NCI-H2107 (cell line): ENCODE results near the gene MANSC4.

Experiments used
- DNase-seq: peaks from one replicate; lab custom pipeline; 2025; lab: John Stamatoyannopoulos, UW

The MANSC4 gene

DNA sequence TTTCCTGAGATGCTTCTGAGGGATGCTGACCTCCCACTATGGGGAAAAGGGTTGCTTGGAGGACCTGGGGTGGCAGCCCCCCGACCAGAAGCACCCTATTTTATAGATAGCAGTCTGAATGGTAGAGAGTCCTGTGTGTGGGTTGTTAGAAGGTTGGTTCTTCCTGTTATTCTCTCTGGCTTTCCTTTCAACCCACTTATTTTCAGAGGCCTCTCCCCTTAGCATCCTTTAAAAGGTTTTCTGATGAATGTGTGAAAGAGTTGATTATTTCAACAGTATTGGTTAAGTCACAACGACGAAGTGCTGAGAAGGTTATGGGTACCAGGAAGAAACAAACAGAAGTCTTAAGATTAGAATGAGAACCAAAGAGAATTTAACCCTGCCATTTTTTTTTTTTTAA, 20.8 kb upstream of the MANSC4 start:
- DNase-seq = no peak

DNA sequence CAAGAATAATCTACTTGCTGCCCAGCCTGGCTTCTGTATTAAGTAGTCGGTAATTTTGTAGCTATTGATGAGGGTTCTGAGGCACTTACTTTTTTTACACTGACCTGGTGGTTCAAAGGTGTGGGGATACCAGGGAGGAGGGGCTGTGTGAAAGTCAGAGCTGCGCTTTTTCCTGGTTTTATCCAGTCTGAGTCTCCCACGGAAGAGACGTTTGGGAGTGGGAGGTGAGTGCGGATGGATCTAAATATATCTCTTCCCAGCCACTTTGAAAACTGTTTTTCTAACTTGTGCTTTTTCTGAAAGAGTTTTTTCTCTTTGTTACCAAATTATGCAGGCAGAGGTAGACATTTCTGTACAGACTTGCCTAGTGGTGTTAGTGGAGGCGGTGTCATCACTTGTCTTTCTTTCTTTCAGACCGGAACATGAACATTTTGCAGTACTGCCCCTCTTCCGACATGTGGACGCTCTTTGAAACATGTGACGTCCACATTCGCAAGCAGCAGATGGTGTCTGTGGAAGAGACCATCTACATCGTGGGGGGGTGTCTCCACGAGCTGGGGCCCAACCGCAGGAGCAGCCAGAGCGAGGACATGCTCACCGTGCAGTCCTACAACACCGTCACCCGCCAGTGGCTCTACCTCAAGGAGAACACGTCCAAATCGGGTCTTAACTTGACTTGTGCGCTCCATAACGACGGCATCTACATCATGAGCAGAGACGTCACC, 17.4 kb upstream of the MANSC4 start:
- DNase-seq = no peak

- no peak for DNase-seq
Observed at GRCh38 chr12:27796128-27796527, 16.1 kb upstream of the MANSC4 start.

DNA sequence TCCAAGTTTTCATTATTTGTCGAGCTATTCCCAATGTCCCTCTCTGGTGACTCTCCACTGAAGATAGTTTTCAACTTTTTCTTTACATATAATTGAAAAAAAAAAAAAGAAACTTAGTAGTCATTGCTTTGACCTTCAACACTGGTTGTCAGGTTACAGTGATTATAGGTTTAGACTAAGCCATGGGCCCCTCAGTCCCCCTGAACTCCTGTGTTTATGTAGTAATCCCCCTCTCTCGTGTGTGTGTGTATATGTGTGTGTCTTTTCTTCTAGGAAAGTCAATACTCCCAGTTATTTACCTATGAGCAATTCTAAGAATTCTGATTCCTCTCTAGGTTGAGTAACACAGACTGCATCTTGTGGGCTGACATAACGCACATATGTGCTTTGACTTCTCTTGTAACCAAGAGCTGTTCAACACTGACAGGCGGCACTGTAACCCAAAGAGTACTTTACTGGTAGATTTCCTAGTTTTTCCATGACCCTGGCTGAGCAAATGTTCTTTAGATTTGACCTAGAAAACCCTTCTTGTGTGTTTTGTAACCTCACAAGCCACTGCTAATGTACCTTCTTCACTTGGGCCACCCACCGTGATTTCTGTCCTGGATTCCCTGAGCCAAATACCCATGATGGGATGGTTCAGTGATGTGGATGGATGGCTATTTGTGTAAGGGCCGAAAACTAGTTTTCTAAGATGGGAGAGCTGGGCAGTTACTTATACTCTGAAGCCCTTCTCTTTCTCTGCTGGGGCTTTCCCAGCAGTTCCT, 15.0 kb upstream of the MANSC4 start:
- DNase-seq = no peak

GRCh38 chr12:27790179-27790578, 10.1 kb upstream of the MANSC4 start:
- no peak for DNase-seq

DNA sequence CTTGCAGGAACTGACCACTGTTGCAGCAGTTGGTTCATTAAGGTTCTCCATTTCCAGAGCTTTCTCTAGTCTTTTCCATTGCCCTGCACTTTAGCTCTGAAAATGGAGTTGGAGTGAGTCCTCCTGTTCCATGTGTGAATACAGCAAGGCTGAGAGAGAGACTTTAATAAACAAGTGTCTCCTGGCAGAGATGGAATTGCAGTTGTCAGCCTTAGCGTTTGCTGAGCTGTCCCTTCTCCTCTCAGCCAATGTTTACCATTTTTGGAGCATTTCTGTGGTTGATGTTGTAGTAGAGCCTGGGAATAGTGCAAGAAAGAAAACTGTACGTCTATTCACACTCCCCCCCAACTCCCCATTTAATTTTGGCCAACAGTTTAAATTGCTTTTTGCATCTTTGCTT, 7.5 kb upstream of the MANSC4 start:
- DNase-seq = no peak

DNA sequence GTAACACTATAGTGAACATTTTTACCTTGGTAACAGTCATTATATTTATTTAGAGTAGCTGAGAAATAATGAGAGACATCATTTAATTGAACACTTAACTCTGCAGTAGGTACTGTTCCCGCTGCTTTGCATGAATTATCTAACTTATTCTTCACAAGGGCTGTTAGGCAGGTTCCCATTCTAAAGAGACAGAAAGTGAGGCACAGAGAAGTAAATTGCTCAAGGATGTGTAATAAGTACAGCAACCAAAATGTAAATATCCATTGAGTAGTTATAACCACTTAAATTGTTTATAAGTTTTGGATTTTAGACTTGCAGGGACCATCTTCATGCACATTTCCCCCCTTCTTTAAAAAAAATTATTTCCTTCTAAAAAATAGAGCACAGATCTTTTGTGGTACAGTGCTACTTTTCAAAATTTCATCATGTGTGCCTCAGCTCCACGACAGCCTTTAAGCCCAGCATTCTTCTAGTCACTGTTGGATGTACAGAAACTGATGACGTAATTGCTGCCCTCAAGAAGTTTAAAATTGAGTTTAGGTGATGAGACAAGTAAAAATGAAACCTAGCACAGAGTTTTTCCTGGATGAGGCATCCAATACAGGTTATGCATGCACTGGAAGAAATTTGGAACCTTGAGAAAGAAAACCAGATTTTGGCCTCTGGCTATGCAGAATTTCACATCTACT, 6.0 kb upstream of the MANSC4 start:
- DNase-seq = no peak

- no peak for DNase-seq
Observed at GRCh38 chr12:27782481-27782880, 2.4 kb upstream of the MANSC4 start.

GRCh38 chr12:27781680-27782079, 1.6 kb upstream of the MANSC4 start:
- DNase-seq = no peak

GRCh38 chr12:27780612-27781408, 774 bp upstream of the MANSC4 start:
- peak; percentile 28 for DNase-seq

- DNase-seq = no peak
Observed at GRCh38 chr12:27779416-27779919, 568 bp downstream of the MANSC4 start.

DNA sequence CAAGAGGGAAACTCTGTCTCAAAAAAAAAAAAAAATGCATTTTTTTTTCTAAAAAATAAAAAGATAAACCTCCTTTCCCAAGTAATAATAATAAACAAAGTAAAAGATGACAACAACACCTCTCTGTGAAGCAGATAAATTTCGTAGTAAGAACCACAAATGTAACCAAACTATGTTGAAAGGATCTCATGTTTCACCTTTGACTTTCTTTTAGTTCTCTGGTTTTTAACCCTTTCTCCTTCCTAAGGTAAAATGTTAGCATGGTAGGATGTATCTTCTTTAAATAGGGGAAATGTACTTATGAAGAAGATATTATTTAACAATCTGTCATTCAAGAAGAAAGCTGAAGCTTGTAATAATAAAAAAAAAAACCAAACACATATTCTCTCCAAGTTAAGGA, 1.8 kb downstream of the MANSC4 start:
- DNase-seq = no peak

DNA sequence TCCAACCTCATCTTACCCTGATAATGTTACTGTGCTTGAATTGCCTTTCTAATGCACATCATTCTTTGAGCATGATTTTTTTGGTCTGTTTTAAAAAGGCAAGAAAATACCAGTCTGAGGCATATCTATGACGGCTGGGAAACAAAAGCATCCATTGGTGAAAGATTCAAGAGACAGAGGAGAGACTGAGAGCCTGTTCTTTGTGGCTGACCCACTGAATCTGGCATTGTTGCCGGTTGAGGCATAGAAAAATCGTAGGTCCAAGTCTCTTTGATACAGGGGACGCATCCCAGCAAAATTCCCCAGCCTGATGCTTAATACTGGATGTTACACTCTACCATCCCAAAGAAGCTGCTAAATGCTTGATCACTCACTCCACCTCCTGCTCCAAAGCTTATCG, 2.9 kb downstream of the MANSC4 start:
- DNase-seq = no peak

DNA sequence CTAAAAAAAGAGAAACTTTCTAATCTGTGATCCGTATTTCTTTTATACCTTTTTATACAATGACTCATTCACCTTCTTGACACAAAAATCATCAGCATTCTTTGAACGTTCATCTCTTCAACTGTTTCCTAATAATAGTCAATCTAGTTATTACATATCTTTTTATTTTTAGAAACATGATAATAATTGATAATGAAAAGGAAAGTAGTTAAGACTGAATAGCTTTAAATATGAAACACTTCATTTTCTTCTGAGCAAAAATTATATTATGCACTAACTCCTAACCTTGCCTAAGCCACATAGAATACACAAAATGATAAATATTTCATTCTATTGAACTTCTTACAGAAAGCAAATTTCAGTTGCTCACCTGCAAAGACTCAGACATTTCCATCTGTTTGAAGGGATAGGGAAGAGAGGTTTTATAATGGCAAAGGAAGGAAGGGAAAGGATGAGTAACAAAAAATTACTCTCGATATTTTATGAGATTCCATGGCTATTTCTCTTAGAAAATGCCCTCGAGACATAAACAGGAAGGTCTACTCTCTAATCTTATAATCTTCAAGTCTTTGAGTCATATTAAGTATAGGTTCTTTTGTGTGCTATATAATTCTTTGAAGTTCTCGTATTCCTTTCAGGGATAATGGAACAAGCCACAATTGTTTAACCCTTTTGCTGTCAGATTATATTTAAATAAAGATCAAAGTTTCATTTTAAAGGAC, 7.5 kb downstream of the MANSC4 start:
- DNase-seq = no peak

DNA sequence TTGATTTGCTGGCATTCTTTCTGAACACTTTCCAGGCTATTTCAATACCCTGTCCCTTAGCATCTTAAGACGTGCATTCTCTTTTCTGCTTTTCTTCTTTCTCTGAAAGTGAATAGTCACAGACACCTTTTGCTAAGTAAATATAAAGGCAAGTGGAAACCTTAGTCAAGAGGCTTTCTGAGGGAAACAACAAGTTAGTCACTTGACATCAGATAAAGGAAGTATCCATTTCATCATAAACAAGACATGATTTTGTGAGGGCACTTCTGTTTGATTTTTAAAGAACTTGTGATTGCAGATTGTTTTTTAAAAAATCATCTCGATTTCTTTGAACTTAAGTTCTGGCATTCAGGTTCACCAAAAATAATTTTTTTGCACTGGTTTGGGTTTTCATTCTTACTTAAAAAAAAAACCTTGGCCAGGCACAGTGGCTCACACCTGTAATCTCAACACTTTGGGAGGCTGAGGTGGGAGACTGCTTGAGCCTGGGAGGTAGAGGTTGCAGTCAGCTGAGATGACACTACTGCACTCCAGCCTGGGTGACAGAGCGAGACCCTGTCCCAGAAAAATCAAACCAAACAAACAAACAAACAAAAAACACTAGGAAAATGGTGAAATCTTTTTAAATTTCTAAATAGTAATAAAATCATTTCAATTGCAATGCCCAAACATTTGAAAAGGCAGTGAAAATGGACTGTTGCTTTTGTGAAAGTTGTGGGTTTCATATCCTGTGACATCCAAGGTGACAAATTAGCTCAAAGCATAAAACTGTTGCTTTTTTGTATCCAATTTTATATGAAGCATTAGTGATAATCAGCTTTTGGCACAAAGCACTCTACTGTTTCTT, 8.3 kb downstream of the MANSC4 start:
- no peak for DNase-seq

- no peak for DNase-seq
Observed at GRCh38 chr12:27769142-27769673, 10.8 kb downstream of the MANSC4 start.

- no peak for DNase-seq
Observed at GRCh38 chr12:27766587-27766986, 13.4 kb downstream of the MANSC4 start.

DNA sequence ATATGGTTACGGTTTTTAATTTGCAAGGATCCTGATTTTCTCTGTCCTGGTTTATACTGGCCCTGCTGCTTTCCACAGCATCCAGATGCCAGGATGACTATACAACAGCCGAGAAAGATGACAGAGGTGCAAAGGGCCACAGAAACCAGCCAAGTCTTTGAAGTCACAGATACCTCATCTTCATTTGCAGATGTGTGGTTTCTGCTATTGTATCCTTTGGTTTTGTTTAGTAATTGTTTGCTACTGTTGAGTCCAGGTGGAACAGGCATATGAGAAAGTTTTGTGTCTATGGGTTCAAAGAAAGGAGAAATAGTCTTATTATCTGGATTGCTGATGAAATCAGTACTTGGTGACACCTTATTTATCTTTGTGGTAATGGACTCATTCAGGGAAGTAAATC, 17.3 kb downstream of the MANSC4 start:
- no peak for DNase-seq

GRCh38 chr12:27756670-27757195, 23.3 kb downstream of the MANSC4 start:
- DNase-seq = no peak

DNA sequence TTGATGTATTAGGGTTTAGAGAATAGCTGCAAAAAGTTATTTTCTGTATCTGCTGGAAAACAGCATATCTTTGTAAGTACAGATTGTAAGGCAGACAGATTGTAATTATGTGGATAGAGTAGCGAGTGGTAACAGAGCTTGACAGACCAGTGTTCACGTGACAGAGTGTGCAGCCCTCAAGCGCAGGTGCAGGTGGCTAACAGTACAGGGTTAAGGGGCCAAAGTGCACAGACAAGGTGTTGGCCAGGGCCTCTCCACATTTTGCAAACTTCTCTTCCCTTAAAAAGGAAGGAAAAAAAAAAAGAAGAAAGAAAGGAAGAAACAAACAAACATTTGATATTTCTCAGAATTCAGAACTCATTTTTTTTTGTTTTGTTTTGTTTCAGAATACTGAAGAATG, 25.2 kb downstream of the MANSC4 start:
- DNase-seq = no peak
